NT2/D1 (cell line): ENCODE measurements around the gene G6PD.
A peak's percentile ranks its signal among the peaks of the same experiment; 100 is the strongest.
"Not testable (repeated sequence)": the region's sequence is repeated elsewhere in the genome, so short reads cannot be mapped to it uniquely, and the experiment has no call there.

Source experiments
- DNase-seq: peaks from one replicate; pipeline ENCODE4 v3.0.0-alpha.2; 2011; ENCODE audit warnings: low read depth, low spot score
- H3K27me3 ChIP-seq: 2 replicates; pipeline ENCODE4 v1.6.0; 2011; ENCODE audit warnings: mild to moderate bottlenecking; ENCODE audit not compliant: insufficient read length, insufficient read depth
- H3K36me3 ChIP-seq: 2 replicates; pipeline ENCODE4 v1.6.1; 2011; ENCODE audit warnings: mild to moderate bottlenecking, low read length, mixed read lengths; ENCODE audit not compliant: insufficient read depth, insufficient read length
- H3K4me1 ChIP-seq: 2 replicates; pipeline ENCODE4 v1.5.1; 2011; ENCODE audit not compliant: insufficient read depth, insufficient read length
- H3K4me3 ChIP-seq: 2 replicates; pipeline ENCODE4 v1.5.1; 2011; ENCODE audit warnings: low read depth; ENCODE audit not compliant: insufficient read length
- H3K9ac ChIP-seq: 2 replicates; pipeline ENCODE4 v1.6.0; 2011; ENCODE audit warnings: low read depth; ENCODE audit not compliant: insufficient read length
- H3K9me3 ChIP-seq: 2 replicates; pipeline ENCODE4 v1.5.1; 2011; ENCODE audit warnings: mild to moderate bottlenecking, low read length; ENCODE audit not compliant: insufficient read depth
- SUZ12 ChIP-seq: IDR thresholded peaks from 2 replicates; pipeline ENCODE4 v1.6.1; 2011; ENCODE audit not compliant: insufficient read length, insufficient read depth; ENCODE audit errors: extremely low read depth
- YY1 ChIP-seq: IDR thresholded peaks from 2 replicates; pipeline ENCODE4 v1.6.1; 2011; ENCODE audit not compliant: insufficient read length, insufficient read depth
- ZNF274 ChIP-seq: IDR thresholded peaks from 2 replicates; pipeline ENCODE4 v1.6.1; 2011; ENCODE audit warnings: mild to moderate bottlenecking, low read depth, low read length

G6PD gene

GRCh38 chrX:154570361-154570760 lies 23.7 kb upstream of the G6PD start:
- not testable (repeated sequence) for H3K36me3 ChIP-seq, H3K9ac ChIP-seq, H3K4me3 ChIP-seq, H3K27me3 ChIP-seq, DNase-seq, H3K4me1 ChIP-seq, H3K9me3 ChIP-seq

- not testable (repeated sequence) for H3K4me1 ChIP-seq, H3K9ac ChIP-seq, H3K27me3 ChIP-seq, H3K36me3 ChIP-seq, H3K9me3 ChIP-seq, DNase-seq, H3K4me3 ChIP-seq
Observed at GRCh38 chrX:154562295-154562694, 15.6 kb upstream of the G6PD start.

GRCh38 chrX:154560326-154560725 lies 13.7 kb upstream of the G6PD start:
- not testable (repeated sequence) for H3K9ac ChIP-seq, H3K36me3 ChIP-seq, H3K4me1 ChIP-seq, H3K4me3 ChIP-seq, H3K27me3 ChIP-seq, DNase-seq, H3K9me3 ChIP-seq

DNA sequence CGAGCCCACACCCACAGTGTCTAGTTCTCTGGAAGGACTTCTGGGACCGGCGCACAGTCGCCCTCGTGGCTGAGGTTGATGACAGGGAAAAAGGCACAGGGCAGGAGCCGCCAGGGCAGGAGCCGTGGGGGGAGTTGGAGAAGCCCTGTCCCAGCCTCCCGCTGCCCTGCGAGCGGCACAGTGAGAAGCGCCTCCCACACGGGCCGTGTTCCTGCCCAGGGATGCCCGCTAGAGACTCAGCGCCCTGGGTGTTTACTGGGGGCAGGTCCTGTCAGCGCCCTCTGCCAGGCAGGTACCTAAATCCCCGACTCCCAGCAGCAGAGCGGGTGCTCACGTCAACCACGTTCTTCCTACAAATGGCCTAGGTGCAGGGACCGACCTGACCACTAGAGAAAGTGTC lies 12.2 kb upstream of the G6PD start:
- H3K4me3 ChIP-seq, H3K9me3 ChIP-seq, H3K36me3 ChIP-seq, H3K4me1 ChIP-seq, H3K27me3 ChIP-seq, DNase-seq, H3K9ac ChIP-seq: not testable (repeated sequence)

- not testable (repeated sequence) for H3K36me3 ChIP-seq, H3K27me3 ChIP-seq, H3K4me3 ChIP-seq, H3K9me3 ChIP-seq, H3K9ac ChIP-seq, DNase-seq, H3K4me1 ChIP-seq
Observed at GRCh38 chrX:154558060-154558690, 11.5 kb upstream of the G6PD start.

DNA sequence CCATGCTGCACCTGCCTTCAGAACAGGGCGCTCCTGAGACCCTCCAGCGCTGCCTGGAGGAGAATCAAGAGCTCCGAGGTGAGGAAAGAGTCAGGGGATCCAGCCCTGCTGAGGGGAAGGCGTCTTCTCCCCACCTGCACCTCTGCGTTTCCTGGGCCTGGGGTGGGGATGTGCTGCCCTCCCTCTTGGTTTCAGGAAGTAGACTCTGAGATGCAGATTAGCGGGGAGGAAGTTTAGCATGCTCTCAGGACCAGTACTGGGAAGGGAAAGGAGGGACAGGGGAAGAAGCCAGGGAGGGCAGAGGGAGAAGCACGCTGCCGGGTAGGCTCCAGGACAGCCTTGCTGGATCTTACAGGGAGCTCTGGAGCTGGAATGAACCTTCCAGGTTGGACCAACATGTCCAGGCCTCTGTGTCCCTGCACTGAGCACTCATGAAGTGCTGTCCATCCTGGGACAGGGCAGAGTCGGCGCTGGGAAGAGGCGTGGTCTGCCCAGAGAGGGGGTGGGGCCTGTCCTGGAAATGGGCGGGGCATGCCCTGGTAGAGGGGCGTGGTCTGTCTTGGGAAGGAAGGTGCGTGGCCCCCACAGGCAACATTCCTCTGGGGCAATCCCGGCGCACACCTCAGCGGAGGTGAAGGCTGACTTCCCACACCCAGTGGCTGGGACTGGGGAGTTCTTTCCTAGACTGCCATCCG lies 5.6 kb upstream of the G6PD start:
- H3K36me3 ChIP-seq, result peaks cover 15% of the 10 kb centered on the region
- H3K4me1 ChIP-seq, H3K4me3 ChIP-seq, H3K9ac ChIP-seq, H3K9me3 ChIP-seq, DNase-seq, H3K27me3 ChIP-seq: not testable (repeated sequence)

- no peak for DNase-seq
- TF ChIP-seq YY1 (no peak), SUZ12 (no peak), ZNF274 (no peak)
- H3K4me3 ChIP-seq, result no peak overlapping the region
- no peaks in the 10 kb centered on the region for H3K4me1 ChIP-seq
- no peaks in the 10 kb centered on the region for H3K27me3 ChIP-seq
- H3K9me3 ChIP-seq, result no peaks in the 10 kb centered on the region
- no peak overlapping the region for H3K9ac ChIP-seq
- peaks cover 17% of the 10 kb centered on the region for H3K36me3 ChIP-seq
Observed at GRCh38 chrX:154549766-154550165, 3.1 kb upstream of the G6PD start.

DNA sequence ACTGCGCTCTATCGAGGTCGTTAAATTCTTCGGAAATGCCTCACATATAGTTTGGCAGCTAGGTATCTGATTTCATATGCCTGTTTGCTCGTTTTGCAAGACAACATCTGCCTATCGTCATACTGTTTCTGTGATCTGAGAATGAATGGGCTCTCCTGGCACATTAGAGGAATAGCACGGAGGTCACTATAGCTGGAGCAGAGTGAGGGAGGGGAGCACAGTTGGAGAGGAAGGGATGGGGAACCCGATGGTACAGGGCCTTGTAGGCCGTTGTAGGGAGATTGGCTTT lies 1.3 kb upstream of the G6PD start:
- no peak for DNase-seq
- peak overlapping the region; percentile 82 for H3K9ac ChIP-seq
- peaks cover 12% of the 10 kb centered on the region for H3K36me3 ChIP-seq
- no peaks in the 10 kb centered on the region for H3K9me3 ChIP-seq
- H3K4me1 ChIP-seq, result no peaks in the 10 kb centered on the region
- peak overlapping the region; percentile 57 for H3K4me3 ChIP-seq
- no peaks in the 10 kb centered on the region for H3K27me3 ChIP-seq
- TF ChIP-seq YY1 (no peak), ZNF274 (no peak), SUZ12 (no peak)
